ENCODE measurements around the gene AMN.

The AMN gene

GRCh38 chr14:102957222-102957621 is 34.8 kb downstream of the AMN start:
- peaks cover 77% of the 10 kb centered on the region for H3K36me3 ChIP-seq (ENCODE audit: control insufficient read depth, insufficient read depth, low read length)
- no peaks in the 10 kb centered on the region for H3K9me3 ChIP-seq (ENCODE audit: control insufficient read depth, insufficient read depth, low read length)
- H3K4me3 ChIP-seq (ENCODE audit: low read depth, low read length) = no peak overlapping the region
- H3K4me1 ChIP-seq (ENCODE audit: control insufficient read depth, insufficient read depth, low read length) = no peaks in the 10 kb centered on the region
- H3K9ac ChIP-seq (ENCODE audit: low read depth, low read length) = no peak overlapping the region
- no peak overlapping the region for H3K27ac ChIP-seq (ENCODE audit: low read depth, low read length)
- no peaks in the 10 kb centered on the region for H3K27me3 ChIP-seq (ENCODE audit: control insufficient read depth, insufficient read depth, low read length)

DNA sequence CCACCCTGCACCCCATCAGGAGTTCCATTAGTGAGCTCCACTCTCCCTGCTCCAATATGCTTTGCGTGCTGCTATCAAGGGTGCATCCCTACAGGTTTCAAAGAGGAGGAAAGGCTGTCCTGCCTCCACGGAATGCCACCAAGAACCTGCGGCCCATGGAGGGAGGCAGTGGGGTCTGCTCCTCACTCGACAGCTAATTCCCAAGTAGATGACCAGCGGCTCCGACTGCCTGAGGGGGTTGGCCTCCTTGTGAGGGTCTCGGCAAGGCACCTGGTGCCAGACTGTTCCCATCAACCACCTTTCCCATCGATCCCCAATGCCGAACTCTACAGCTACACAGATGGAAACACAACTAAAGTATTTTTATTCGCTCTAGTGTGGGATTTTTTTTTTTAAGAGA is 36.0 kb downstream of the AMN start:
- H3K4me3 ChIP-seq (ENCODE audit: low read depth, low read length) = no peak overlapping the region
- H3K9ac ChIP-seq (ENCODE audit: low read depth, low read length) = no peak overlapping the region
- peaks cover 78% of the 10 kb centered on the region for H3K36me3 ChIP-seq (ENCODE audit: control insufficient read depth, insufficient read depth, low read length)
- H3K9me3 ChIP-seq (ENCODE audit: control insufficient read depth, insufficient read depth, low read length) = no peaks in the 10 kb centered on the region
- H3K4me1 ChIP-seq (ENCODE audit: control insufficient read depth, insufficient read depth, low read length) = no peaks in the 10 kb centered on the region
- H3K27me3 ChIP-seq (ENCODE audit: control insufficient read depth, insufficient read depth, low read length) = no peaks in the 10 kb centered on the region
- H3K27ac ChIP-seq (ENCODE audit: low read depth, low read length) = no peak overlapping the region

DNA sequence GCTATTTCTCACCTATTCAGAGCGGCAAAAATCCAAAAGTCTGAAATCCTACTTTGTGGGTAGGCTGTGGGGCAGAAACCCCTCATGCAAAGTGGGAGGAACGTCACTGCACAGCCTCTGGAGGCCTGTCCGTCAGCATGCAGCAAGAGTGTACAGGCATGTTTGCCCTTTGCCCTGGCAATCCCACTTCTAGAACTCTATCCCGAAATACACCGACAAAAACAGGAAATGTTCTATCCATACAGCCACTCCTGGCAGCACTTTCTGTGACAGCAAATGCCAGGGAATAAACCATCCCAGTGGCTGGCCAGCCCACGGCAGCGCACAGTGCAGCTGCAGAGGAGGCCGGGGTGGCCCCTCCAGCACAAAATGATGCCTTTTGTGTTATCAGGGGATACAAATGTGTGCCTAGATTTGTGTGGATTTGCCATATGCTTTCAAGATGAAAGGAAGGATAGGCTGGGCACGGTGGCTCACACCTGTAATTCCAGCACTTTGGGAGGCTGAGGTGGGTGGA is 39.7 kb downstream of the AMN start:
- H3K27ac ChIP-seq (ENCODE audit: low read depth, low read length) = no peak overlapping the region
- no peaks in the 10 kb centered on the region for H3K4me1 ChIP-seq (ENCODE audit: control insufficient read depth, insufficient read depth, low read length)
- H3K36me3 ChIP-seq (ENCODE audit: control insufficient read depth, insufficient read depth, low read length) = peaks cover 88% of the 10 kb centered on the region
- no peak overlapping the region for H3K4me3 ChIP-seq (ENCODE audit: low read depth, low read length)
- H3K9ac ChIP-seq (ENCODE audit: low read depth, low read length) = no peak overlapping the region
- no peaks in the 10 kb centered on the region for H3K27me3 ChIP-seq (ENCODE audit: control insufficient read depth, insufficient read depth, low read length)
- H3K9me3 ChIP-seq (ENCODE audit: control insufficient read depth, insufficient read depth, low read length) = no peaks in the 10 kb centered on the region

DNA sequence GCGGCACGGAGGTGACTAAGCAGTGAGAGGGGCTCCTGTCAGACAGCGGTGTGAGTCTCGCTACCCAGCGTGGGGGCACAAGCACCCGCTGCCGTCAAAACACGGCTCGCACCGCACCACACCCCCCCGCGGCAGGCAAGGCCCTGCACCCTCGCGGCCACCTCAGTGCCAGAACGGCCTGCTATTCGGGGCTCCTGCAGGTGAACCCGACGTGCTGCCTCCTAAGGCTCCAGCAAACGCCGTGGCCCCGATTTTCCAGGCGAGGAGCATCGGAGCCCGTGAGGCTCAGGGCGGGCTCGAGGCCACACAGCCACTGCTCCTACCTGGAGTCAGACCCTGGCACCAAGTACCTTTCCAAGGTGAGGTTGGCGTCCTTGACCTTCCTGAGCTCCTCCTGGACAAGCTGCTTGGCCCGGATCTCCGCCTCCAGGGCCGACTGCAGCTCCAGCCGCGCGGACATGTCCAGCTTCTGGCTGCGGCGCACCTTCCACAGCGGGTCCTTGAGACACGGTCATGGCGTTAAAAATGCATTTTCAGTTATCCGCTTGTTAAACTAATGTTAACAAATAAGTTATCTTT is 41.8 kb downstream of the AMN start:
- Histone ChIP-seq H3K4me3 (ENCODE audit: low read depth, low read length) (no peak overlapping the region), H3K9me3 (ENCODE audit: control insufficient read depth, insufficient read depth, low read length) (no peaks in the 10 kb centered on the region), H3K27me3 (ENCODE audit: control insufficient read depth, insufficient read depth, low read length) (no peaks in the 10 kb centered on the region), H3K27ac (ENCODE audit: low read depth, low read length) (no peak overlapping the region), H3K4me1 (ENCODE audit: control insufficient read depth, insufficient read depth, low read length) (no peaks in the 10 kb centered on the region), H3K36me3 (ENCODE audit: control insufficient read depth, insufficient read depth, low read length) (peaks cover 90% of the 10 kb centered on the region), H3K9ac (ENCODE audit: low read depth, low read length) (no peak overlapping the region)

DNA sequence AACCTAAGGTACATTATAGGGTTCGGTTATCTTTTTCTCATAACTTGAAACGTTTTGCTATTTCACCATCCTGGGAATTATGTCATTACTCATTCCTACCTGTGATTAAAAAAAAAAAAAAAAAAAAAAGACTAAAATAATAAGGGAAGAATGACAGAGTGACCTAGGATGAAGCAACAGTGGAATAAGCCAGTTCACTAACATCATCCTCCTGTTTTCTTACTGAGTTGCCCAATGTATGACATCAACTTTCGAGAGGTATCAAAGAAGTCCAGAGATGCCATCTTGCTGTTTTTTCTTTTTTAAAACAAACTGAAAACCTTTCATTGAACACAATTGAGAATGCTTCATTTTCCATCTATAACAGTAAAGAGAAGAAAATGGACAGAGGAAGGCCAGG is 42.8 kb downstream of the AMN start:
- no peak overlapping the region for H3K27ac ChIP-seq (ENCODE audit: low read depth, low read length)
- H3K9me3 ChIP-seq (ENCODE audit: control insufficient read depth, insufficient read depth, low read length) = no peaks in the 10 kb centered on the region
- H3K27me3 ChIP-seq (ENCODE audit: control insufficient read depth, insufficient read depth, low read length) = no peaks in the 10 kb centered on the region
- H3K4me1 ChIP-seq (ENCODE audit: control insufficient read depth, insufficient read depth, low read length) = no peaks in the 10 kb centered on the region
- no peak overlapping the region for H3K4me3 ChIP-seq (ENCODE audit: low read depth, low read length)
- H3K36me3 ChIP-seq (ENCODE audit: control insufficient read depth, insufficient read depth, low read length) = peaks cover 93% of the 10 kb centered on the region
- H3K9ac ChIP-seq (ENCODE audit: low read depth, low read length) = no peak overlapping the region

- H3K36me3 ChIP-seq (ENCODE audit: control insufficient read depth, insufficient read depth, low read length) = peaks cover 96% of the 10 kb centered on the region
- H3K4me3 ChIP-seq (ENCODE audit: low read depth, low read length) = no peak overlapping the region
- no peaks in the 10 kb centered on the region for H3K4me1 ChIP-seq (ENCODE audit: control insufficient read depth, insufficient read depth, low read length)
Observed at GRCh38 chr14:102965971-102966655, 43.6 kb downstream of the AMN start.

GRCh38 chr14:102966681-102967505 is 44.4 kb downstream of the AMN start:
- peaks cover 99% of the 10 kb centered on the region for H3K36me3 ChIP-seq (ENCODE audit: control insufficient read depth, insufficient read depth, low read length)
- no peaks in the 10 kb centered on the region for H3K4me1 ChIP-seq (ENCODE audit: control insufficient read depth, insufficient read depth, low read length)
- no peak overlapping the region for H3K27ac ChIP-seq (ENCODE audit: low read depth, low read length)

More at GRCh38 chr14:102965971-102966655, 43.6 kb downstream of the AMN start:
- Histone ChIP-seq H3K9me3 (ENCODE audit: control insufficient read depth, insufficient read depth, low read length) (no peaks in the 10 kb centered on the region), H3K27ac (ENCODE audit: low read depth, low read length) (no peak overlapping the region), H3K27me3 (ENCODE audit: control insufficient read depth, insufficient read depth, low read length) (no peaks in the 10 kb centered on the region), H3K9ac (ENCODE audit: low read depth, low read length) (no peak overlapping the region)

DNA sequence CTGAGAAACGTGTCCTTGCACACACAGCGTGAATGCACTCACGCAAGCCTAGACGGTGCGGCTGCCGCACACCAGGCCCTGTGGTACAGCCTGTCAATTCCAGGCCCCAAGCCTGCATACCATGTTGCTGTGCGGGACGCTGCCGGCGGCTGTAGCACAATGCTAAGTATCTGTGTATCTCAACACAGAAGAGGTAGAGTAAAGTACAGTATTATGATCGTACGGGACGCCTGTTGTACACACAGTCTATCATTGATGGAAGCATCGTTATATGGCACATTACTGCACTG is 45.0 kb downstream of the AMN start:
- H3K4me1 ChIP-seq (ENCODE audit: control insufficient read depth, insufficient read depth, low read length) = no peaks in the 10 kb centered on the region
- no peaks in the 10 kb centered on the region for H3K27me3 ChIP-seq (ENCODE audit: control insufficient read depth, insufficient read depth, low read length)
- no peaks in the 10 kb centered on the region for H3K9me3 ChIP-seq (ENCODE audit: control insufficient read depth, insufficient read depth, low read length)
- H3K36me3 ChIP-seq (ENCODE audit: control insufficient read depth, insufficient read depth, low read length) = peaks cover 97% of the 10 kb centered on the region
- H3K27ac ChIP-seq (ENCODE audit: low read depth, low read length) = no peak overlapping the region
- no peak overlapping the region for H3K4me3 ChIP-seq (ENCODE audit: low read depth, low read length)
- no peak overlapping the region for H3K9ac ChIP-seq (ENCODE audit: low read depth, low read length)

More at GRCh38 chr14:102966681-102967505, 44.4 kb downstream of the AMN start:
- no peak overlapping the region for H3K9ac ChIP-seq (ENCODE audit: low read depth, low read length)
- no peaks in the 10 kb centered on the region for H3K9me3 ChIP-seq (ENCODE audit: control insufficient read depth, insufficient read depth, low read length)
- no peak overlapping the region for H3K4me3 ChIP-seq (ENCODE audit: low read depth, low read length)
- H3K27me3 ChIP-seq (ENCODE audit: control insufficient read depth, insufficient read depth, low read length) = no peaks in the 10 kb centered on the region

- no peak overlapping the region for H3K4me3 ChIP-seq (ENCODE audit: low read depth, low read length)
- H3K4me1 ChIP-seq (ENCODE audit: control insufficient read depth, insufficient read depth, low read length) = no peaks in the 10 kb centered on the region
- no peaks in the 10 kb centered on the region for H3K9me3 ChIP-seq (ENCODE audit: control insufficient read depth, insufficient read depth, low read length)
- peaks cover 96% of the 10 kb centered on the region for H3K36me3 ChIP-seq (ENCODE audit: control insufficient read depth, insufficient read depth, low read length)
- no peak overlapping the region for H3K9ac ChIP-seq (ENCODE audit: low read depth, low read length)
- H3K27me3 ChIP-seq (ENCODE audit: control insufficient read depth, insufficient read depth, low read length) = no peaks in the 10 kb centered on the region
- H3K27ac ChIP-seq (ENCODE audit: low read depth, low read length) = no peak overlapping the region
Observed at GRCh38 chr14:102968306-102968705, 45.8 kb downstream of the AMN start.

- peaks cover 96% of the 10 kb centered on the region for H3K36me3 ChIP-seq (ENCODE audit: control insufficient read depth, insufficient read depth, low read length)
- H3K27ac ChIP-seq (ENCODE audit: low read depth, low read length) = no peak overlapping the region
- no peaks in the 10 kb centered on the region for H3K27me3 ChIP-seq (ENCODE audit: control insufficient read depth, insufficient read depth, low read length)
- no peak overlapping the region for H3K4me3 ChIP-seq (ENCODE audit: low read depth, low read length)
- no peaks in the 10 kb centered on the region for H3K9me3 ChIP-seq (ENCODE audit: control insufficient read depth, insufficient read depth, low read length)
- H3K4me1 ChIP-seq (ENCODE audit: control insufficient read depth, insufficient read depth, low read length) = no peaks in the 10 kb centered on the region
- no peak overlapping the region for H3K9ac ChIP-seq (ENCODE audit: low read depth, low read length)
Observed at GRCh38 chr14:102969060-102969791, 46.8 kb downstream of the AMN start.
